ENCODE data around the gene UHRF2. TPM values are rescaled to one million over a fixed set of nuclear protein-coding genes. Genes with fewer than 3 reads are reported as not detected.
A peak's percentile ranks its signal among the peaks of the same experiment; 100 is the strongest.
"Not testable (repeated sequence)": the region's sequence is repeated elsewhere in the genome, so short reads cannot be mapped to it uniquely, and the experiment has no call there.

UHRF2 gene
- total RNA-seq, 1 donor from 2014 or later: 61.1 TPM

- no peak for DNase-seq (ENCODE audit: low read depth in 2 of 2)
Observed at GRCh38 chr9:6484210-6484609, 71.2 kb downstream of the UHRF2 start.

- no peak for DNase-seq (ENCODE audit: low read depth in 2 of 2)
Observed at GRCh38 chr9:6488395-6488794, 75.4 kb downstream of the UHRF2 start.

- DNase-seq (ENCODE audit: low read depth in 2 of 2): no peak
Observed at GRCh38 chr9:6489099-6489498, 76.1 kb downstream of the UHRF2 start.

GRCh38 chr9:6490863-6491262 is 77.9 kb downstream of the UHRF2 start:
- DNase-seq (ENCODE audit: low read depth in 2 of 2): no peak

DNA sequence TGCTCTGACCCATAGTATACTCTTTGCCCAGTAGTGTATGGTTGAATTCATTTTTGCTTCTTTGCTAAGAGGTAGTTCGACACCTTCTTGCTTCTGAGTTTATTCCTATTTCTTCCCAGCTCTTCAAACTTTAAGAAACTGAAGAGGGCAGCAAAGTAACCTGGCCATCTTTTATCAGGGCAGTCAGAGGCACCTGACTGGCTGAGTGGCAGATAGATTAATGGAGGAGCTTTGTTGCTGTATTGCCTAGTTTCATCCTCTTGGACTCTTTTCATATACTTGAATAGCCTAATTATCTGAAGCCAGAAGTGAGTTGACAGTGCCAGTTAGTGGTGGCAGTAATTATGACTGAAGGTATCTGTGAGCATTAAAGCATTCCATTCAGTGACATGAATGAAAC is 82.5 kb downstream of the UHRF2 start:
- DNase-seq (ENCODE audit: low read depth in 2 of 2): peak in 1 of 2 donors; percentile 2

DNA sequence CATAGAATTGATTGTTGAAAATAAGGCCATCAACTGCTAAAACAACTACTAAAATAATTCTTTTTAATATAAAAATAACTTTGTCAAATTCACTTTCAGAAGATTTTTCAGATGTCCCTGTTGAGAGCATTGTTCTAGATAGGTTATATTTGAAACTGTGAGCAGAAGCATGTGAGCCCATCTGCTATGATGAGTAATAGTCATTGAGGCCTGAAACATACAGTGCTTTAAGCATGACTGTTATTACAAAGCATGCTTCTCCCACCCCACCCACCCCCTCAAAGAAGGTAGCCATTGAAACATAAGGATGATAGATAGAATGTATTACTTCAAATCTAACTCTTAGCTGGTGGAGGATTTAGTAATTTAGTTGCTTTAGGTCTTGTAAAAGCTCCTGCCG is 86.0 kb downstream of the UHRF2 start:
- peak in 1 of 2 donors; percentile 26 for DNase-seq (ENCODE audit: low read depth in 2 of 2)

- no peak for DNase-seq (ENCODE audit: low read depth in 2 of 2)
Observed at GRCh38 chr9:6501526-6502210, 88.7 kb downstream of the UHRF2 start.

DNA sequence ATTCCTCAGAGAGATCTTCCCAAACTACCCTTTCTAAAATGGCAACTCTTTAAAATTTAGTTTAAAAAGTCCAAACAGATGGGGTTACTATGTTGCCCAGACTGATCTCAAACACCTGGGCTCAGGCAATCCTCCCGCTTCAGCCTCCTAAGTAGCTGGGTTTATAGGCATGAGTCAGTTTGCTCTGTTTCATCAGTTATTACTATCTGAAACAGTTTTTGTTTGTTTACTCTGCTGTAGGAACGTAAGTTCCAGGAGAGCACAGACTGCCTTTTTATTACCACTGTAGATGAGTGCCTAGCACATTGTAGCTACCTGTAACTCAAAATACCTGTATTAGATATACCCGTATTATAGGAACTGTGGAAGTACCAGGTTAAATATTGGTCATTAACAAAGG is 89.4 kb downstream of the UHRF2 start:
- DNase-seq (ENCODE audit: low read depth in 2 of 2): no peak

- no peak for DNase-seq (ENCODE audit: low read depth in 2 of 2)
Observed at GRCh38 chr9:6506571-6506970, 93.6 kb downstream of the UHRF2 start.

DNA sequence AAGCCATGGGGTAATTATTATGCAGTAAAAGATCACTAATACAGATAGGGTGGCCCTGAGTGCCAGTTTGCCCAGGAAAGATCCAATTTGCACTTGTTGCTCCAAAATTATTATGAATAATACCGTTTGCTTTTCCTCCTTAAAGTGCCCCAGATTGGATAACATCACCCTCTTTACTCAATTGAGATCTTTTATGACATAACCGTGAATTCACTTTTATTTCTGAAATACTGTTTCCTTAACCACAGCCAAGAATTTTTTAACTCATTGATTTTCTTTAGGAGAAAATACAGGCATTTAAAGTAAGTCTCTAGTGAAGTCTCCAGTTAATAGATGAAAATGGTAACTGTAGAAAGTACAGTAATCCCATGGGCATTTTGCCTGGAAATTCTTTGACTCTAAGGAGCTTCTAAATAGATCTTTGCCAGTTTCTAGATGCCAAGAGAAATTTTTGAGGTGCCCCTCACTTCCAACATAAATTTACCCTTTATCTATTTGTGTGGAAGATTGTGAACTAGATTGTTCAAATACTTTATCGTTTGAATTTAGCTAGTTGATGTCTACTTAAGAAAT is 99.2 kb downstream of the UHRF2 start:
- no peak for DNase-seq (ENCODE audit: low read depth in 2 of 2)

GRCh38 chr9:6522263-6522662 is 109.3 kb downstream of the UHRF2 start:
- DNase-seq (ENCODE audit: low read depth in 2 of 2): no peak

DNA sequence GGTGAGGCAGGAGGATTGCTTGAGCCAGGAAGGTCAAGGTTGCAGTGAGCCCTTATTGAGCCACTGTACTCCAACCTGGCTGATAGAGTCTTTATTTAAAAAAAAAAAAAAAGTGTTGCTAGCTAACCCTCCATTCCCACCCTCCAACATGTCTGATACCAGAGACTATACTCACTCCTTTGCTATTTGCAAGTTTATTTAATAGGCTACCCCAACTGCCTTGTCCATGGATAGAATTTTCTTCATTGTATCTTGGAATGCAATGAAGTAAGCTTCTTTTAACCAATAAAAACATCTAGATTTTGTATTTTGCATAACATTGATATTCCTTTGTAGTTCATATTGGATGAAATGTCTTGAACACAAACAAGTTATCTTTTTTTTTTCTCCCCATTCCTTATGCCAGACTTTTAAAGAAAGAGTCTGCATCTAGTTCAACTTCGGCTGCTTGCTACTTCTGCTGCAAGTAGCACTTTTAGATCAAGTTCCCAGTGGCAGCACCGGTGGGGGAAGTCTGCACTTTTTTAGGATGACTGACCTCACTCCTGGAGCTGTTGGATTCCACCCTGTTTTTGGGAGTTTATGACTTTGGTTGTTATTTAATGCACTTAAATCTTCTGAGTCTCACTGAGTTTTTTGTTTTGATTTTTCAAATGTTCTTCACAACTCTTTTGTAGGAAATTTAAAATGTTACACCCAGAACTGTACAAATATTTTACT is 112.5 kb downstream of the UHRF2 start:
- DNase-seq (ENCODE audit: low read depth in 2 of 2): no peak

DNA sequence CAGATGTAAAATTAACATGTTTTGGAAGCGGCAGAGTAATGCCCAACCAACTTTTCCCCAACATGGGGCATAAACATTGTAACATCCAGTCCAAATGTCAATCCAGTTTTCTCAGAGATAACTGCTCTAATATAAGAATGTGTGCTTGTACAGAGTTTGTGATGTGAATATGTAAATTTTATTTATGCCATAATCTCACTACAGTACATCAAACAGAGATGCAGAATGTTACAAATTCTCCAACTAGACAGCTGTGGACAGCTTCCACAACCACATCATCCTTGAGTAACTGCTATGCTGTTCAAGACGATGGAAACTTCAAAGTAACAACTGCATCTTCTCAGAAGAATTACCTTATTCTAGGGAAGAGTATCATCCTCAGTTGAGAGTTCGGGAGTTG is 122.6 kb downstream of the UHRF2 start:
- DNase-seq (ENCODE audit: low read depth in 2 of 2): no peak

DNA sequence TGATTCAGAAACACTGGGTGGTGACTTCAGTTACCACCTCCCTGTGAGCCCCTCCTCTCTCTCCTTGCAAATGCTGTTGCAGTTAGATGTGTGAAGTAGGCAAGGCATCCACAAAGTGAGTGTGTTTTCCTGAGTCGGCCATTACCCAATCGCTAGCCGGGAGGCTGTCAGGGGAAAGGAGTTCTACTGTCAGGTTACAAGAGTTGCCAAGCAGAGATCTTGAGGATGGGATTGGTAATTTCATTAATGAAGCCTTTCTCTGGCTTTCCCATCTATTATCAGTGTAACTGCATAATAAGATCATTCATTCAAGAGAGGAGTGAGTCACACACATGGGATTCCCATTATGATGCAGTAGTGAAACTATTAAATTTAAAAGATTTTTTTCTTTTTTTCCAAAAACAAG is 125.7 kb downstream of the UHRF2 start:
- peak in 1 of 2 donors; percentile 27 for DNase-seq (ENCODE audit: low read depth in 2 of 2)

GRCh38 chr9:6542617-6543016 is 129.6 kb downstream of the UHRF2 start:
- DNase-seq (ENCODE audit: low read depth in 2 of 2): not testable (repeated sequence)

GRCh38 chr9:6543204-6543603 is 130.2 kb downstream of the UHRF2 start:
- no peak for DNase-seq (ENCODE audit: low read depth in 2 of 2)

DNA sequence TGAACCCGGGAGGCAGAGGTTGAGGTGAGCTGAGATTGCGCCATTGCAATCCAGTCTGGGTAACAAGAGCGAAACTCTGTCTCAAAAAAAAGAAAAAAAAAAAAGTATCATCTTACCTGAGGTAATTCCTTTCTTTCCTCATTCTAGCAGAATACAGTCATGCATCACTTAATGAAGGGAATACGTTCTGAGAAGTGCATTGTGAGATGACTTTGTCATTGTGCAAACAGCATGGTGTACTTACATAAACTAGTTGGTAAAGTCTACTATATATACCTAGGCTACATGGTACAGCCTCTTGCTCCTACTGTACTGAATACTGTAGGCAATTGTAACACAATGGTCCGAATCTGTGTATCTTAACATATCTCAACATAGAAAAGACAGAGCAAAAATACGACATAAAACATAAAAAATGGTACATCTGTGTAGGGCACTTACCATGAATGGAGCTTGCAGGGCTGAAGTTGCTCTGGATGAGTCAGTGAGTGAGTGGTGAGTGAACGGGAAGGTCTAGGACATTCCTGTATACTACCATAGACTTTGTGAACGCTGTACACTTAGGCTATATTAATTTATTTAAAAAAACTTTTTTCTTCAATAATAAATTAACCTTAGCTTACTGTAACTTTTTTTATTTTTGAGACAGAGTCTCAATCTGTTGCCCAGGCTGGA is 132.2 kb downstream of the UHRF2 start:
- DNase-seq (ENCODE audit: low read depth in 2 of 2): no peak

DNA sequence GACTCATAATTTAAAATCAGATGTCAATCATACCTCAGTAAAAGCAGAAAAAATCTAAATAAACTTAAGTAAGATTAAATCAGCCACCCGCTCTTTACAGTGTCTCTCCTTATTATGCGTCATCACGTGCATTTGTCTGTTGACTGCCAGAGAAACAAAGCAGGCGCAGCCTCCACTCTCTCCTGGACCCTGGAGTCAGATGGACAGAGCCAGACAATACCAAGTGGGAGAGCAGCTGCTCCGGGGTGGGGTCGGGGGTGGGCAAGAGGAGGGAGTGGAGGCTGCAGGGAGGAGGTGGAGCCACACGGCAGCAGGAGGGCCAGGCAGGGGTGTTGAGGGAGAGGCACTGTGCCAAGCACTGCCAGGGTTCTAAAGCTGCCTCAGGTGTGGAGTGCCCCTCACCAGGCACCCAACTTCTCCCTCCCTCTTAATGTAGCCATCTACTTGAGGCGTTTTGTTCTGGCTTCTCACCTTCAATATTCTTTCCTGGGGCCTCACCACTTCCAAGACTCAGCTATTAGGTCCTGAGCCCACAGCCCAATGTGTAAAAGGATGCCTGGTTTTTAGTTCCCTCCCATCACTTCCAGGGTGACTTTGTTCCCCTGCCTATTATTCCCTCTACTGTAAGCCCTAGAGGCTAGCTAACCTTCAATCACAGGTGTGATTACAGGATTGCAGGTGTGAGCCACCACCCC is 136.3 kb downstream of the UHRF2 start:
- no peak for DNase-seq (ENCODE audit: low read depth in 2 of 2)

- peak; percentile 29 to 63 for DNase-seq (ENCODE audit: low read depth in 2 of 2)
Observed at GRCh38 chr9:6551136-6551535, 138.1 kb downstream of the UHRF2 start.

GRCh38 chr9:6552033-6552432 is 139.0 kb downstream of the UHRF2 start:
- DNase-seq (ENCODE audit: low read depth in 2 of 2): peak; percentile 74 to 81

DNA sequence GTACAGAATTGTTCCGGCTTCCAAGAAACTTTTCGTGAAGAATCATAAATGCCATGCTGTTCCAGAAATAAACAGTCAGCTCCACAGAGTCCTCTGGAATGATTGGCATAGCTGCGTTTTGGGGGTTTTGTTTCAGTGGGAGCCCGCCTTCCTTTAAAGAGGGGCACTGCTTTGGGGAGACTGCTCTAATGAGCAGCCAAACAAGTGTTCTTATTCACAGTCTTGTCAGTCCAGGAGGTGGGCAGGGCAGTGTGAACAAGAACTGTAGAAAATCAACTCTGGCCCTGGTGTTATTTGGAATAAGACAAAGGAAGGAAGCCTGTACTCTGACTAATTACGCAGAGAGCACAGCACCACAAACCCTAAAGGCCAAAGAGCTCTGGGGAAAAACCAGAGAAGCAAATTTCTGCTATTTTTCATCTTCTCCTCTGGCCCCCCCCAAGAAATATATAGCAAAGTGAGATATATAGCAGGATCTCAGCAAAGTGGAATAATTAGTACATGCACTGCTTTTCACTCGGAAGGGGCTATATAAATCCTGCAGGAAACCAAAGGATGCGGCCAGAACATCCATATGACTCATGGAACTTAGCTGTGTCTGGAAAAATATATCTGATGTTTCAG is 139.6 kb downstream of the UHRF2 start:
- DNase-seq (ENCODE audit: low read depth in 2 of 2): peak; percentile 76 to 93
